ENCODE measurements around the gene MAU2.

GRCh38 chr19:19368087-19368486 is 47.5 kb downstream of the MAU2 start:
- TF ChIP-seq CTCF (IDR thresholded peaks at IDR 0.05; ENCODE audit: poor library complexity, severe bottlenecking) (no peak), EZH2 (IDR thresholded peaks at IDR 0.05; ENCODE audit: borderline replicate concordance, insufficient read depth, low read length, poor library complexity, severe bottlenecking) (no peak), POLR2AphosphoS5 (IDR thresholded peaks at IDR 0.05) (no peak), REST (IDR thresholded peaks at IDR 0.05; ENCODE audit: borderline replicate concordance) (no peak), EP300 (conservative IDR thresholded peaks at IDR 0.05; ENCODE audit: poor library complexity, severe bottlenecking) (no peak)
